A549 (cell line): ENCODE results near the gene MYOG. TPM values are rescaled to one million over a fixed set of nuclear protein-coding genes. Genes with fewer than 3 reads are reported as not detected.

Experiments used
- ATAC-seq, 2 experiments: fragments of 200-7000 bp in 1 of 2; fragments of >200 bp in 1 of 2; cut with Nextera tagmentation in 1 of 2; cut with Tn5 transposase in 1 of 2; 3 replicates each; pipeline versions ENCODE4 v1.8.0 to v1.9.1; 2018 to 2020; ENCODE audit warnings: mild to moderate bottlenecking in 1 of 2, moderate library complexity in 1 of 2
- CTCF ChIA-PET: fragments of 300-600 bp; sonication (Branson Sonifier 250); formaldehyde crosslinking; extraction: SDS; loops from one replicate; lab custom pipeline; 2021; ENCODE audit warnings: antibody characterized with exemption, inconsistent platforms; lab: Yijun Ruan, JAX
- POLR2A ChIA-PET: fragments of 350-600 bp; formaldehyde crosslinking; extraction: SDS; loops from one replicate; lab custom pipeline; 2021; ENCODE audit warnings: antibody characterized with exemption, inconsistent platforms; lab: Yijun Ruan, JAX
- DNase-seq, 2 experiments: peaks; one replicate each; pipeline versions ENCODE4 v3.0.0 to v3.0.0-alpha.2; 2011 to 2016; ENCODE audit warnings: low read depth in 1 of 2, low spot score in 1 of 2
- FAIRE-seq: peaks from 2 replicates; lab custom pipeline; 2011; peaks lifted over from hg19 to GRCh38; lab: Jason Lieb, UNC
- H3K27ac ChIP-seq, 2 experiments: fragments of >200 bp; sonication (Bioruptor Twin); formaldehyde crosslinking; 3 replicates each; pipeline ENCODE4 v1.5.1; 2016 to 2017
- H3K4me1 ChIP-seq: fragments of >200 bp; sonication (Bioruptor Twin); formaldehyde crosslinking; 3 replicates; pipeline ENCODE4 v1.6.1; 2016
- H3K4me2 ChIP-seq: fragments of >200 bp; sonication (Bioruptor Twin); formaldehyde crosslinking; 3 replicates; pipeline ENCODE4 v1.6.1; 2016
- H3K4me3 ChIP-seq: fragments of >200 bp; sonication (Bioruptor Twin); formaldehyde crosslinking; 3 replicates; pipeline ENCODE4 v1.5.1; 2016
- H3K9me3 ChIP-seq: fragments of >200 bp; sonication (Bioruptor Twin); formaldehyde crosslinking; 3 replicates; pipeline ENCODE4 v1.6.1; 2016
- CBX2 ChIP-seq: fragments of 200-600 bp; sonication (generic); IDR thresholded peaks from 2 replicates; pipeline ENCODE4 v1.6.1; 2016; ENCODE audit warnings: low read depth, mild to moderate bottlenecking, borderline replicate concordance
- CHD2 ChIP-seq: fragments of 150-350 bp; IDR thresholded peaks from 2 replicates; pipeline ENCODE4 v1.6.1; 2014; ENCODE audit warnings: low read length; ENCODE audit not compliant: partially characterized antibody
- EHMT2 ChIP-seq: fragments of 200-600 bp; sonication (generic); IDR thresholded peaks from 2 replicates; pipeline ENCODE4 v1.6.1; 2016; ENCODE audit warnings: antibody characterized with exemption, low read depth, mild to moderate bottlenecking, moderate library complexity
- EP300 ChIP-seq, 2 experiments: fragments of >200 bp; sonication (Bioruptor Twin); formaldehyde crosslinking; IDR thresholded peaks; 2 replicates in 1 of 2; 3 replicates in 1 of 2; pipeline ENCODE4 v1.6.1; 2016 to 2017
- ESRRA ChIP-seq: fragments of 150-350 bp; IDR thresholded peaks from 2 replicates; pipeline ENCODE4 v1.6.1; 2014; ENCODE audit warnings: mild to moderate bottlenecking, low read length, borderline replicate concordance
- HOXA7 ChIP-seq: fragments of 250-450 bp; sonication (Bioruptor Pico); IDR thresholded peaks from 2 replicates; pipeline ENCODE4 v1.5.0; 2020; ENCODE audit warnings: mild to moderate bottlenecking, moderate library complexity
- HOXB5 ChIP-seq: fragments of 250-450 bp; sonication (Bioruptor Pico); IDR thresholded peaks from 2 replicates; pipeline ENCODE4 v1.5.0; 2020; ENCODE audit warnings: mild to moderate bottlenecking, moderate library complexity
- KDM1A ChIP-seq: fragments of 200-600 bp; sonication (generic); IDR thresholded peaks from 2 replicates; pipeline ENCODE4 v1.6.1; 2016; ENCODE audit warnings: low read depth, mild to moderate bottlenecking
- MAFK ChIP-seq: fragments of 450-650 bp; IDR thresholded peaks from 2 replicates; pipeline ENCODE4 v1.6.1; 2014; ENCODE audit not compliant: partially characterized antibody
- MYC ChIP-seq: IDR thresholded peaks from 2 replicates; pipeline ENCODE4 v1.6.1; 2012; ENCODE audit warnings: mild to moderate bottlenecking, inconsistent platforms, low read length, improper control_type of control experiment, borderline replicate concordance
- NPAS2 ChIP-seq: fragments of 250-450 bp; sonication (Bioruptor Pico); IDR thresholded peaks from 2 replicates; pipeline ENCODE4 v1.8.0; 2022; ENCODE audit warnings: mild to moderate bottlenecking, moderate library complexity, borderline replicate concordance
- PHF8 ChIP-seq: fragments of 200-600 bp; sonication (generic); IDR thresholded peaks from 2 replicates; pipeline ENCODE4 v1.6.1; 2016; ENCODE audit warnings: low read depth, mild to moderate bottlenecking, antibody characterized with exemption, moderate library complexity, borderline replicate concordance
- RCOR1 ChIP-seq: fragments of 150-350 bp; IDR thresholded peaks from 2 replicates; pipeline ENCODE4 v1.6.1; 2014; ENCODE audit warnings: antibody characterized with exemption, low read length, low read depth
- RFX5 ChIP-seq: fragments of 450-650 bp; IDR thresholded peaks from 2 replicates; pipeline ENCODE4 v1.7.1; 2014; ENCODE audit warnings: antibody characterized with exemption, mild to moderate bottlenecking, moderate library complexity
- SMC3 ChIP-seq: fragments of >200 bp; sonication (Bioruptor Twin); formaldehyde crosslinking; IDR thresholded peaks from 3 replicates; pipeline ENCODE4 v1.6.1; 2018; ENCODE audit warnings: inconsistent platforms
- SREBF2 ChIP-seq: fragments of 450-650 bp; IDR thresholded peaks from 2 replicates; pipeline ENCODE4 v1.6.1; 2014; ENCODE audit warnings: mild to moderate bottlenecking, moderate library complexity
- WGBS: methylation state at CpG from one replicate; pipeline ENCODE4 v1.1.6; 2017; ENCODE audit errors: missing lambda C conversion rate; 5-methylcytosine and 5-hydroxymethylcytosine counted together
- polyA plus RNA-seq, 4 experiments: library from polyadenylated mRNA; depleted of rRNA in 3 of 4; stranded (reverse); fragments of >200 nt; fragmentation: RNase III in 1 of 4; extraction: RNeasy Plus Mini Kit Qiagen cat#74134 plus additional on column Dnase treatment in 1 of 4; gene quantifications; 2 replicates in 3 of 4; 3 replicates in 1 of 4; pipeline ENCODE4 v1.2.3, GENCODE V29; 2011 to 2017
- TF ChIP-seq, protein P1 (sequence below): IDR thresholded peaks from 2 replicates; pipeline ENCODE4 v1.6.1; 2012
- TF ChIP-seq, protein P2 (sequence below): IDR thresholded peaks from 2 replicates; pipeline ENCODE4 v1.6.1; 2012; ENCODE audit warnings: low read depth, borderline replicate concordance
- TF ChIP-seq, protein P3 (sequence below): fragments of 450-650 bp; IDR thresholded peaks from 2 replicates; pipeline ENCODE4 v1.6.1; 2014; ENCODE audit warnings: antibody characterized with exemption
- TF ChIP-seq, protein P4 (sequence below): fragments of >200 bp; sonication (Bioruptor Twin); formaldehyde crosslinking; IDR thresholded peaks from 2 replicates; pipeline ENCODE4 v1.6.1; 2016
- TF ChIP-seq, protein P5 (sequence below): fragments of 250-450 bp; sonication (Bioruptor Pico); IDR thresholded peaks from 2 replicates; pipeline ENCODE4 v1.5.0; 2021; ENCODE audit warnings: mild to moderate bottlenecking, moderate library complexity, borderline replicate concordance
- TF ChIP-seq, protein P6 (sequence below): IDR thresholded peaks from 2 replicates; pipeline ENCODE4 v1.6.1; 2012

The MYOG gene
- polyA plus RNA-seq, 2 of the 4 experiments (the other 2 are of a cell fraction): not detected

DNA sequence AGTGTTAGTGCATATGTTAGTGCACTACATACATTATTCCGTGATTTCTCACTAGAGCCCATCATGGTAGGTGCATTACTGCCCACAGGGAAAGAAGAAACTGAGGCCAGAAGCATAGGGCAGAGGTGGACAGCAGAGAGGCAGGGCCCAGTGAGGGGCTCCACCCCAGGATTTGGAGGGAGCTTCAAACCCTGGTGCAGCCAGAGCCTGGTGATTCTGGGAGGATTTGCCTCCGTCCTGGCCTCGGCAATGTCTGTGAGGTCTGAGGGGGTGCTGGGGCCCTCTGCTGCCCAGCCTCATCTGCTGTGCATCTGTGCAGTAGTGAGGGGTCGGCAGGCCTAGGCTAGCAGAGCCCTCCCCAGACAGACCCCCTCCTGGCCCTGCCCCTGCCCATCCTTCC, 36.7 kb downstream of the MYOG start:
- Histone ChIP-seq H3K9me3 (no peaks in the 10 kb centered on the region), H3K4me3 (no peak overlapping the region), H3K4me2 (no peak overlapping the region), H3K27ac (no peak overlapping the region), H3K4me1 (peaks cover 6% of the 10 kb centered on the region; the same call in 2 of the 3 replicates)
- CTCF ChIA-PET: interaction anchor here (1.3 to 30.5 kb wide), 4 partner anchors 12 to 219 kb away, joined by 3 to 452 read pairs (median 169); no protein-coding TSS in a partner anchor
- no peak for FAIRE-seq
- POLR2A ChIA-PET: no interaction called here
- ATAC-seq: no peak
- 75% methylated on average over 4 of the region's 4 CpGs for WGBS
- DNase-seq: no peak
- TF ChIP-seq PHF8 (no peak), EP300 (IDR thresholded peaks at IDR 0.05) (no peak), CHD2 (no peak), CBX2 (no peak), MAFK (no peak), RCOR1 (no peak), SREBF2 (no peak), EHMT2 (no peak), SMC3 (no peak), HOXB5 (CRISPR knock-in tag) (no peak), HOXA7 (CRISPR knock-in tag) (no peak), RFX5 (no peak), NPAS2 (no peak), MYC (no peak)
- TF ChIP-seq, protein P1, sequence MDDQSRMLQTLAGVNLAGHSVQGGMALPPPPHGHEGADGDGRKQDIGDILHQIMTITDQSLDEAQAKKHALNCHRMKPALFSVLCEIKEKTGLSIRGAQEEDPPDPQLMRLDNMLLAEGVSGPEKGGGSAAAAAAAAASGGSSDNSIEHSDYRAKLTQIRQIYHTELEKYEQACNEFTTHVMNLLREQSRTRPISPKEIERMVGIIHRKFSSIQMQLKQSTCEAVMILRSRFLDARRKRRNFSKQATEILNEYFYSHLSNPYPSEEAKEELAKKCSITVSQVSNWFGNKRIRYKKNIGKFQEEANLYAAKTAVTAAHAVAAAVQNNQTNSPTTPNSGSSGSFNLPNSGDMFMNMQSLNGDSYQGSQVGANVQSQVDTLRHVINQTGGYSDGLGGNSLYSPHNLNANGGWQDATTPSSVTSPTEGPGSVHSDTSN: no peak
- TF ChIP-seq, protein P2, sequence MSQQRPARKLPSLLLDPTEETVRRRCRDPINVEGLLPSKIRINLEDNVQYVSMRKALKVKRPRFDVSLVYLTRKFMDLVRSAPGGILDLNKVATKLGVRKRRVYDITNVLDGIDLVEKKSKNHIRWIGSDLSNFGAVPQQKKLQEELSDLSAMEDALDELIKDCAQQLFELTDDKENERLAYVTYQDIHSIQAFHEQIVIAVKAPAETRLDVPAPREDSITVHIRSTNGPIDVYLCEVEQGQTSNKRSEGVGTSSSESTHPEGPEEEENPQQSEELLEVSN: no peak

DNA sequence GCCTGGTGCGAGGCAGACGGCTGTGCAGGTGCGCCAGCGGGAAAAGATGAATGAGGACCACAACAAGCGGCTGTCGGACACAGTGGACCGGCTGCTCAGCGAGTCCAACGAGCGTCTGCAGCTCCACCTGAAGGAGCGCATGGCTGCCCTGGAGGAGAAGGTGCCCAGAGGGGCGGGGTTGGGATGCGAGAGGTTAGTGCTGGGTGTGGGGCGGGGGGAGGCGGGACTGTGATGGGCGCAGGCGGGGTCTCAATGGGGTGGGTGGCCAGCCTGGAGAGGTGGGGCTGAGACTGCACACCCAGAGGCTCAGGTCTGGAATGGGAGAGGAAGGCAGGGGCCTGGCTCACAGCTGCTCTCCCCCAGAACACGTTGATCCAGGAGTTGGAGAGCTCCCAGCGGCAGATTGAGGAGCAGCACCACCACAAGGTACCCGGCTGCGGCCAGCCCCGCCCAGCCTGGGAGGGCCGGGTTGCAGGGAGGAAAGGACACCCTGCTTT, 37.2 kb downstream of the MYOG start:
- FAIRE-seq: no peak
- WGBS: 87% methylated on average over 14 of the region's 23 CpGs
- DNase-seq: no peak
- Histone ChIP-seq H3K4me1 (peaks cover 6% of the 10 kb centered on the region; the same call in 2 of the 3 replicates), H3K9me3 (no peaks in the 10 kb centered on the region), H3K27ac (no peak overlapping the region), H3K4me2 (no peak overlapping the region), H3K4me3 (no peak overlapping the region)
- ChIA-PET CTCF (interaction anchor here (1.3 to 30.5 kb wide), 4 partner anchors 12 to 220 kb away, joined by 3 to 452 read pairs (median 169); no protein-coding TSS in a partner anchor), POLR2A (no interaction called here)
- TF ChIP-seq, protein P3, sequence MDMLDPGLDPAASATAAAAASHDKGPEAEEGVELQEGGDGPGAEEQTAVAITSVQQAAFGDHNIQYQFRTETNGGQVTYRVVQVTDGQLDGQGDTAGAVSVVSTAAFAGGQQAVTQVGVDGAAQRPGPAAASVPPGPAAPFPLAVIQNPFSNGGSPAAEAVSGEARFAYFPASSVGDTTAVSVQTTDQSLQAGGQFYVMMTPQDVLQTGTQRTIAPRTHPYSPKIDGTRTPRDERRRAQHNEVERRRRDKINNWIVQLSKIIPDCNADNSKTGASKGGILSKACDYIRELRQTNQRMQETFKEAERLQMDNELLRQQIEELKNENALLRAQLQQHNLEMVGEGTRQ: no peak
- TF ChIP-seq, protein P4, sequence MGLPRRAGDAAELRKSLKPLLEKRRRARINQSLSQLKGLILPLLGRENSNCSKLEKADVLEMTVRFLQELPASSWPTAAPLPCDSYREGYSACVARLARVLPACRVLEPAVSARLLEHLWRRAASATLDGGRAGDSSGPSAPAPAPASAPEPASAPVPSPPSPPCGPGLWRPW: no peak
- TF ChIP-seq, protein P5, sequence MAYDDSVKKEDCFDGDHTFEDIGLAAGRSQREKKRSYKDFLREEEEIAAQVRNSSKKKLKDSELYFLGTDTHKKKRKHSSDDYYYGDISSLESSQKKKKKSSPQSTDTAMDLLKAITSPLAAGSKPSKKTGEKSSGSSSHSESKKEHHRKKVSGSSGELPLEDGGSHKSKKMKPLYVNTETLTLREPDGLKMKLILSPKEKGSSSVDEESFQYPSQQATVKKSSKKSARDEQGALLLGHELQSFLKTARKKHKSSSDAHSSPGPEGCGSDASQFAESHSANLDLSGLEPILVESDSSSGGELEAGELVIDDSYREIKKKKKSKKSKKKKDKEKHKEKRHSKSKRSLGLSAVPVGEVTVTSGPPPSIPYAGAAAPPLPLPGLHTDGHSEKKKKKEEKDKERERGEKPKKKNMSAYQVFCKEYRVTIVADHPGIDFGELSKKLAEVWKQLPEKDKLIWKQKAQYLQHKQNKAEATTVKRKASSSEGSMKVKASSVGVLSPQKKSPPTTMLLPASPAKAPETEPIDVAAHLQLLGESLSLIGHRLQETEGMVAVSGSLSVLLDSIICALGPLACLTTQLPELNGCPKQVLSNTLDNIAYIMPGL (CRISPR knock-in tag): no peak
- no peak for TF ChIP-seq ESRRA
- TF ChIP-seq, protein P6, sequence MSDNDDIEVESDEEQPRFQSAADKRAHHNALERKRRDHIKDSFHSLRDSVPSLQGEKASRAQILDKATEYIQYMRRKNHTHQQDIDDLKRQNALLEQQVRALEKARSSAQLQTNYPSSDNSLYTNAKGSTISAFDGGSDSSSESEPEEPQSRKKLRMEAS: no peak
- no peak for TF ChIP-seq SREBF2
- no peak for TF ChIP-seq RCOR1
- no peak for TF ChIP-seq KDM1A
- no peak for TF ChIP-seq PHF8
- peak; percentile 21 to 82; a peak in 3 of 6 replicates for ATAC-seq
